GM18870 (cell line): ENCODE data around the gene QTRT2.
A peak's percentile ranks its signal among the peaks of the same experiment; 100 is the strongest.

Experiments
- ATAC-seq: cut with Tn5 transposase; IDR thresholded peaks from one replicate; pipeline ENCODE4 v1.9.1; 2021; ENCODE audit warnings: moderate library complexity; ENCODE audit not compliant: unreplicated experiment

QTRT2 gene

GRCh38 chr3:114056130-114057010 is at the start of gene QTRT2, which contains the start of gene CCDC191:
QTRT2 (plus strand) TSS chr3:114056737; CDS start chr3:114065258, 8,521 bp downstream.
CCDC191 (minus strand) TSS chr3:114056526; CDS start chr3:114056466, 60 bp downstream.
- peak; percentile 96 for ATAC-seq

DNA sequence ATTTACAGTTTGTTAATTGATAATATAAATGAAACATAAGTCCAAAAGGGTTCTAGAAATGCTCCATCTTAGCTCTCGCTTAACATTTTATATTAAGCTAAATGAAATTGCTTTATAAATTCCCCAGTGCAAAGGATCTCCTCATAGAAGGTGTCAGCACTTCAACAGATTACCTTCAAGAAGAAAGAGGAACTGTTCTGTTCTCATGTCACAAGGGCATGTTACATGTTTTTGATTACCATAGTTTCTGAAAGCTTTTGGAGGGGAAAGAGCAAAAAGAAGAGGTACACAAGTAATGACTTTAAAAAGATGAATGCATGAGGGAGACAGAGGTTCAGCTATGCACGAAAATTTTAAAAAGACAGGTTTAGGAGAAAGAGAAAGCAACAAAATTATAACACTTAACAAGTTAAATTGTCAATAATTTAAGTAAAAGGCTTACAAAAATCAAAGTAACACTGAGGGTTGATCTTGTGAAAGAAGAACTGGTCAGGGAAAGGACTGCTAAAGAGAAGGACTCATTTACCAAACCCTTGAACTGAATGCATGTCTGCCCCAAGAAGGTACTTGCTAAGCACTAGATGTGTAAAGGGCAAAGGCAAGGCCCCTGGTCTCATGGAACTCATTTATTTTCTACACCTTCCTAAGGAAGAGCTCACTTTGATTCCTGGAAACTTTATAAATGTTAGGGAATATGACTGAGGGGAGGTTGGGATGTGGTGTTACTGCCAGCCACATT is 45.3 kb upstream of the QTRT2 start:
- no peak for ATAC-seq

- ATAC-seq = no peak
Observed at GRCh38 chr3:114014211-114014610, 42.3 kb upstream of the QTRT2 start.

DNA sequence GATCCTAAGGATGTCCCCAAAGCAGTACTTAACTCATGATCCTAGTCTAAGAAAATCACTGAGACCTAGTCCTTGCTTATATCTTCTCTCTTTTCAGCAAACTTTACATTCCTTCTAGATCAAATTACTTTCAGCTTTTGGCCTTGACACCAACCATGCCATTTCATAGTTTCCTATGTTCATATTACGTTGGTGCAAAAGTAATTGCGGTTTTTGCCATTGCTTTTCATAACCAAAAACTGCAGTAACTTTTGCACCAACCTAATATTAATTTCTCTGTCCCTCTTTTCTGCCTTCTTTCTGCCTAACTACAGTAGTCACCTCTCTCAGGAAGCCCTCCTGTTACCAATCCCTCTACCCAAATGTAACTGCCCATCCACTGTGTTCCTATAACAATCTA is 37.1 kb upstream of the QTRT2 start:
- no peak for ATAC-seq

GRCh38 chr3:114020907-114021306 is 35.6 kb upstream of the QTRT2 start:
- ATAC-seq = no peak

GRCh38 chr3:114022145-114022802 is 34.3 kb upstream of the QTRT2 start:
- no peak for ATAC-seq

DNA sequence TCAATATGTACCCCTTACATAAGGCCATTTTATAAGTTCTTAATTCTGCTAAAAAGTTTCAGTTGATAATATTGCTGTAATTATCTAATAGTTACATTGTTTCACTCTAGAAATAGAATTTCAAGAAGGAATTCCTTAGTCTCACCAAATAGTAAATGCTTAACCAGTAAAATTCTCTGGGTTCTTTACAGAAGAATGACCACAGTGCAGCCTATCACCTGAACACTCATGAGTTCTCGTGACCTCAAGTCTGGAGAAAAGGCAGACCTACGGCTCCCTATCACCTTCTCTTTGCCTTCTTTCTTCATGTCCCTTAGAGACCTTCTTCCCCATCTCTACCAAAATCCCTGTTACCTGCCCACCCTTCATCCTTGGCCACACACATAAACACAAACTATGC is 31.1 kb upstream of the QTRT2 start:
- ATAC-seq = no peak

GRCh38 chr3:114026331-114026730 is 30.2 kb upstream of the QTRT2 start:
- ATAC-seq = no peak

- ATAC-seq = no peak
Observed at GRCh38 chr3:114033721-114034120, 22.8 kb upstream of the QTRT2 start.

- no peak for ATAC-seq
Observed at GRCh38 chr3:114034211-114034610, 22.3 kb upstream of the QTRT2 start.

DNA sequence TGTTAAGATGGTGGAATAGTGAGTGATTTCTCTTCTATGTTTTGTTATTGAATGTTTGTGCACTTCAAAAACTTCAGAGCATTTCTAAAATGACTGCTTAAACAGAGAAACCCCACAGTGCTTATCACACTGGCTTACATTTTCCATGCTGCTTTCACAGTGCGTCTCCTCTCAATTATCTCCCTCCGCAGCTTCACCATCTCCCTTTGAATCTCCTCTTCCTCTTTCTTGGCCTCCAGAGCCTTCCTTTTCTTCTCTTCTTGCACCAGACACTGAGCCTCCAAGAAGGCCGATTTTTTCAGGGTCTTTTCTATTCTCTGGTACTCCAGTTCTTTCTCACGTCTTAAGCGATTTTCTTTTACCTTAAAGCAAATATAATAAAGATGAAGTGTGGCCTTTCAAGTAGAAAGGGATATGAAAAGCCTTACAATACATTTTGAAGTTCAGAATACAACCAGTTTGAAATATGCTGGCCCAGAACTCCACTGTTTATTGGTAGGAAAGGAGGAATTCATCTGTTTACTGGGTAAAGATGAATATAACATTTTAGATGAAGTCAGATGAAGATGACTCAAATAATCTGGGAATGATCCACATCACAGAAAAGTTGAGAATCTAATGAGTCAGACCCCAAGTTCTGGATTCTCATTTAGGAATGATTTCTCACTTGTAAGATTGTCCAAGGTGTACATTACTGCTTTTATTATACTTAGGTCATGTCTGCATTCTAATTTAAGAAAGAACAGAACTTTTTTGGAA is 21.6 kb upstream of the QTRT2 start:
- no peak for ATAC-seq

GRCh38 chr3:114035896-114036295 is 20.6 kb upstream of the QTRT2 start:
- ATAC-seq = no peak

DNA sequence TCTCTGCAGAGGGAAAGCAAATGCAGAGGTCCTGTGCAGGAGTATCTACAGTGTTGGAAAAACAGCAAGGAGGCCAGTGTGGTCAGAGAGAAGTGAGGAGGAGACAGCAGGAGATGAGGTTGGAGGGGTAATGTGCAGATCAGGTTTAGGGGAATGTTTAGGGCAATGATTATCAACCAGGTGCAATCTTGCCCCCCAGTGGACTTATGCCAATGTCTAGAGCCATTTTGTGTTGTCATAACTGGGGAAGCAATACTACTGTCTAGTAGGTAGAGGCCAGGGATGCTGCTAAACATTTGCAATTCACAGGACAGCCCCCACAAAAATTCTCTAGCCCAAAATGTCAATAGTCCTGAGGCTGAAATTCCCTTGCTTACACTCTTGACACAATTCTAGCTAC is 13.3 kb upstream of the QTRT2 start:
- ATAC-seq = no peak

DNA sequence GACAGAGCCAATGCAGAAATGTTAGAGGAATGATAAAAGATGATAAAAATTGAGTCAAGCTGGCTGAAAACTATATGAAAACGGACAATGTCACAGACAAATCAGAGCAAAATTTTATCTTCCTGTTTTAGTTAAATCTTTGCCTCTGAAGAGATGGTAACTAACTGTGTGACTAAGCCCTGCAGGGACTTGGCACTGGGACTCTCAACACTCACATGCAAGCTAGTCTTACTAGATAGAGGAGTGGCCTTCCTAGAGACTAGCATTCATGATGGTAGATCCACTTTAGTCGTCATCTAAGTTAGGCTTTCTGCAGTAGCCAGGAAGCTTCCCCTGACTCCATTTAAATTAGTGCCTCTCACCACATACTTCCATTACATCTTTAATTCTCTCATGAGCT is 4.3 kb upstream of the QTRT2 start:
- no peak for ATAC-seq

GRCh38 chr3:114057011-114057347 is 442 bp downstream of the QTRT2 start:
- peak; percentile 1 for ATAC-seq

DNA sequence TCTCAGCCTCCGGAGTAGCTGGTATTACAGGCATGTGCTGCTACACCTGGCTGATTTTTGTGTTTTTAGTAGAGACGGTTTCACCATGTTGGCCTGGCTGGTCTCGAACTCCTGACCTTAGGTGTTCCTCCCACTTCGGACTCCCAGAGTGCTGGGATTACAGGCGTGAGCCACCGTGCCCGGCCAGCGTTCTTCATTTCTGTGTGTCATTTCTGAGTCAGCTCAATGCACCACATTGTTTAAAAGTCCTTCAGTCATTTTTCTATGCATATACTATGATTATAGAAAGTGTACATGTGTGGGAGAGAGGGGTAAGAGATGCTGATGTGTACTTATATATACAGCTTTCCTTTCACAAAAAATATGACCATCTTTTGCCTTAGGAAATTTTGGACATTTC is 2.1 kb downstream of the QTRT2 start:
- no peak for ATAC-seq

GRCh38 chr3:114060906-114061655 is 4.5 kb downstream of the QTRT2 start:
- ATAC-seq = no peak

GRCh38 chr3:114067804-114068203 is 11.3 kb downstream of the QTRT2 start:
- ATAC-seq = no peak

DNA sequence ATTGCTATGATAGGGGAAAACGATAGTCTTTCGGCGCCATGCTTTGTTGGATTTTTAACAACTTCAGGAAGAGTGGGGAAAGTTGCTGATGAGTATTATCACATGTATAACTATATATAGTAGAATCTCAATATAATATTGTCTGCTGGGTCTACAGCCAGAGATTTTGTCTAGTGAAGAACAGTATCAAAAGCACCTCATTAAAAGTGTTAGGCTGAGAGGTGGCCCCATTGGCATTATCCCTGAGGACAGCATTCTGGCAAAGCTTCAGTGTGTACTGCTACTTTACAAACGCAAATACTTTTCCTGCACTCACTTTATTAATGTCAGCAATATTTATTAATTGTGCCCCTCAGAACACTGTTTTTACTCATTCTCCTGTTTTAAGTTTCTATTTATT is 11.8 kb downstream of the QTRT2 start:
- no peak for ATAC-seq

DNA sequence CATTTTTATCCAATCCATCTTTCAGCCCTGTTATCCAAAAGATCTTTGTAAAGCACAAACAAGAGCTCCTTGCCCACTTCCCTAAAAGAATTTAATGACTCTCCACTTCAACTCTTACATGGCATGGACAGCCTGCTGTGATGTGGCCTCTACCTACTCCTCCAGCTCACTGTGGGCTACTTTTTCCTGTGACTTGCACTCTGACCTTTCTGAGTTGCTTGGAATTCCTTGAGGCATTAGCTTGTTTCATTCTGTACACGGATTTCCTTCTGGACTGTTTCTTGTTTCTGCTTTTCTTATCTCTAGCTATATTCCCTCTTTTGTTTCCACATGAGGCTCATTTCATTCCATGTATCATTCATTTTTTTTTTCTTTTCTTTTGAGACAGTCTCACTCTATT is 15.2 kb downstream of the QTRT2 start:
- ATAC-seq = no peak
